ENCODE data around the gene KDM6B.

DNA sequence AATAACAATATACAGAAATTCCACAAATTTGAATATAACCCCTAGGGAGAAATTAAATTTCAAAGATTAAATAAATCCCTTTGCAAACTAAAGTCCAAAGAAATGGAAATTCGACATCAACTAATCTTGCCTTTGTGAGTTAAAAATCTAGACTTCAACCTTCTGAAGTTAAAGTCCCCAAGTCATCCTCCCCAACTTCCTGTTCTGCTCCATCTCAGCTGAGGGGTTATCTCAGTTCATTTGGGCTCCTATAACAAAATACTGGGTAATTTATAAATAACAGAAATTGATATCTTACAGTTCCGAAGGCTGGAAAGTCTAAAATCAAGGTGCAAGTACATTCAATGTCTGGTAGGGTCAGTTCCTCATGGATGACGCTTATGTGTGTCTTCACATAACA lies 22.8 kb upstream of the KDM6B start:
- TF ChIP-seq GATA2 (IDR thresholded peaks at IDR 0.05; ENCODE audit: low read depth, low read length) (no peak), GATA3 (IDR thresholded peaks at IDR 0.05; ENCODE audit: low read depth, low read length) (no peak)
